ENCODE measurements around the gene PC. TPM values are rescaled to one million over a fixed set of nuclear protein-coding genes. Genes with fewer than 3 reads are reported as not detected.
A peak's percentile ranks its signal among the peaks of the same experiment; 100 is the strongest.

PC gene
- total RNA-seq, 1 experiment from 2014 or later, result 24.5 TPM

- Histone ChIP-seq H3K4me1 (ENCODE audit: insufficient read depth, low read length) (peaks cover 18% of the 10 kb centered on the region), H2AFZ (ENCODE audit: low read length) (no peak overlapping the region), H3K9me3 (ENCODE audit: low read length) (no peaks in the 10 kb centered on the region), H3K9ac (ENCODE audit: low read length) (no peak overlapping the region), H3F3A (ENCODE audit: low read length, unreplicated experiment) (no peaks in the 10 kb centered on the region), H3K4me3 (ENCODE audit: low read length) (no peak overlapping the region), H4K20me1 (ENCODE audit: low read length) (no peaks in the 10 kb centered on the region), H3K36me3 (ENCODE audit: low read depth, low read length) (no peaks in the 10 kb centered on the region), H3K9me2 (replicated peaks; ENCODE audit: low read length) (no peaks in the 10 kb centered on the region), H3K79me2 (ENCODE audit: low read length) (no peaks in the 10 kb centered on the region), H3K27ac (ENCODE audit: low read length) (no peak overlapping the region), H3K4me2 (ENCODE audit: low read length) (no peak overlapping the region), H3K27me3 (ENCODE audit: low read length) (no peaks in the 10 kb centered on the region)
- TF ChIP-seq EZH2phosphoT487 (IDR thresholded peaks at IDR 0.05; ENCODE audit: borderline replicate concordance, low read length), result no peak
- TF ChIP-seq EZH2 (IDR thresholded peaks at IDR 0.05; ENCODE audit: low read length, unreplicated experiment), result no peak
- TF ChIP-seq CTCF (conservative IDR thresholded peaks at IDR 0.05; ENCODE audit: low read depth, low read length), result no peak
- BruUV-seq (replicated peaks), result no TSS peak
- intact Hi-C loops (cut with micrococcal nuclease), result loop anchor here (5.0 kb wide), 1 partner anchor 73 kb away; no protein-coding TSS in a partner anchor
- DNase-seq (no peak), ATAC-seq (no peak)
- ChIA-PET CTCF (no interaction called here), POLR2A (ENCODE audit: unreplicated experiment) (no interaction called here)
Measured at GRCh38 chr11:66894141-66894540, 64.0 kb downstream of the PC start.

DNA sequence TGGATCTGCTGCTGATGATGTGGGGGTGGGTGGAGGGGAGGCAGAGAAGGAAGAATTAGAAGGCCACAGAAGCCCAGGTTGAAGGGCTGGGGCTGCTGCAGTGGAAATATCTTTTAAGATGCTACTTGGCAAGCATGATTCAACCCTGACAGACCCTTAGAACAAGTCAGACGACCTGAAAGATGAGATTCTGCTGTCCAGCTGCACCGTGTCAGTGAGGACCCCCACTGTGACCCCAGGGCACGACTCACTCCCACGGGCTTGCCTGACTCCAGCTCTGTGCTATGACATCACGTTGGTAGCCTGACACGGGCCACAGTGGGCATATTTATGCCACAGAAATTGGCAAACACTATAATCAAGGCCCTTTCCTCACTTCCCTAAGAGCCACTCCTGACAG, 65.3 kb downstream of the PC start:
- POLR2A ChIA-PET (ENCODE audit: unreplicated experiment), result interaction anchor here (0.5 kb wide), 1 partner anchor 37 kb away, joined by 7 read pairs; no protein-coding TSS in a partner anchor
- Histone ChIP-seq H3F3A (ENCODE audit: low read length, unreplicated experiment) (no peaks in the 10 kb centered on the region), H2AFZ (ENCODE audit: low read length) (no peak overlapping the region), H3K9me2 (replicated peaks; ENCODE audit: low read length) (no peaks in the 10 kb centered on the region), H3K36me3 (ENCODE audit: low read depth, low read length) (no peaks in the 10 kb centered on the region), H3K27ac (ENCODE audit: low read length) (peak overlapping the region; percentile 78), H3K4me3 (ENCODE audit: low read length) (no peak overlapping the region), H3K4me2 (ENCODE audit: low read length) (peak overlapping the region; percentile 21), H3K27me3 (ENCODE audit: low read length) (no peaks in the 10 kb centered on the region), H3K9ac (ENCODE audit: low read length) (no peak overlapping the region), H3K79me2 (ENCODE audit: low read length) (no peaks in the 10 kb centered on the region), H3K9me3 (ENCODE audit: low read length) (no peaks in the 10 kb centered on the region), H3K4me1 (ENCODE audit: insufficient read depth, low read length) (peaks cover 24% of the 10 kb centered on the region), H4K20me1 (ENCODE audit: low read length) (no peaks in the 10 kb centered on the region)
- ATAC-seq (no peak), DNase-seq (peak; percentile 15)
- TF ChIP-seq EZH2 (IDR thresholded peaks at IDR 0.05; ENCODE audit: low read length, unreplicated experiment) (no peak), EZH2phosphoT487 (IDR thresholded peaks at IDR 0.05; ENCODE audit: borderline replicate concordance, low read length) (no peak), CTCF (conservative IDR thresholded peaks at IDR 0.05; ENCODE audit: low read depth, low read length) (no peak)
- CTCF ChIA-PET, result no interaction called here
- BruUV-seq (replicated peaks), result no TSS peak
- intact Hi-C loops (cut with micrococcal nuclease), result loop anchor here (5.0 kb wide), 1 partner anchor 74 kb away; no protein-coding TSS in a partner anchor

Measured in PC-3 (cell line).